ENCODE measurements around the gene STK35. TPM values are rescaled to one million over a fixed set of nuclear protein-coding genes. Genes with fewer than 3 reads are reported as not detected.

Gene STK35
- total RNA-seq, result 10.1 TPM

DNA sequence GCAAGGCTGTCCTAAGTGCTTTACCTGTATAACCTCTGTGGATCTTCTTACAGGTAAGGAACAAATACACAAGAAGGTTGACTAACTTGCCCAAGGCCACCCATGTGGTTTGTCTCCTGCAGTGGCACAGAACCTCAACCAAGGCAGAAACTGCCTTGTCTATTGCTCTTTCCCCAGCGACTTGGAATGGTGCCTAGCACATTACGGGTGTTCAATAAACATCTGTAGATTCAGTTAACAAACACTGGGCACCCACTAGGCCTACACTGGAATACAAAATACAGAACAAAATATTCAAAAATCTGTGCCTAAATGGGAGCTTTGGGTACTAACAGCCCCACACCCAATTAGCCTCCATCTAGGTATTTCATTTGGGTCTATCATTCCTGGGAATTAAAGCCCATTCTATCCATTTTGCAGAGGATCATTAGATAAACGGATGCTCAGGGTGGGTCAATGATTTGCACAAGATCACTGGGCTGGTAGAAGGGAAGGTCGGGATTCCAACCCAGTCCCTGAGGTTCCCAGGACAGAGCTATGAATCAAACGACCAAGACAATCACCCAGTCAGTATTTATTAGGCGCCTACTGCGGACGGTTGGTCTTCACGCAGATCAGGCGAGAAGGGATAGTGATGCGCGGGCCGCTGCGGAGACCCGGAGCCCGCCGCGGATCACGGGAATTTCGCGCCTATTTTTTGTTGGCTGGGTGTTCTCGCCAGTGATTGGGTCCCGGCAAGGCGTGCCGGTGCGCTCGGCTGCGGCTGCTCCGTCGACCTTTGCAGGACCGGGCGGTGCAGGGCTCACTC, at the start of gene STK35:
Gene STK35, plus strand, starts transcription at position 771 of the 808 bp plus-strand sequence. CDS start 55 bp downstream, outside the sequence.
- DNase-seq (ENCODE audit: low spot score) (peak; percentile 95), ATAC-seq (peak; percentile 81)

- DNase-seq (ENCODE audit: low spot score) (no peak), ATAC-seq (no peak)
These were observed 49.7 kb upstream of the STK35 start for GRCh38 chr20:2051946-2052345.

GRCh38 chr20:2052741-2053140, 48.9 kb upstream of the STK35 start:
- no peak for DNase-seq (ENCODE audit: low spot score)
- ATAC-seq, result no peak

GRCh38 chr20:2053615-2054014, 48.0 kb upstream of the STK35 start:
- ATAC-seq, result no peak
- DNase-seq (ENCODE audit: low spot score), result no peak

- DNase-seq (ENCODE audit: low spot score) (no peak), ATAC-seq (no peak)
These were observed 46.7 kb upstream of the STK35 start for GRCh38 chr20:2054911-2055310.

- ATAC-seq (no peak), DNase-seq (ENCODE audit: low spot score) (no peak)
These were observed 42.2 kb upstream of the STK35 start for GRCh38 chr20:2059411-2059810.

DNA sequence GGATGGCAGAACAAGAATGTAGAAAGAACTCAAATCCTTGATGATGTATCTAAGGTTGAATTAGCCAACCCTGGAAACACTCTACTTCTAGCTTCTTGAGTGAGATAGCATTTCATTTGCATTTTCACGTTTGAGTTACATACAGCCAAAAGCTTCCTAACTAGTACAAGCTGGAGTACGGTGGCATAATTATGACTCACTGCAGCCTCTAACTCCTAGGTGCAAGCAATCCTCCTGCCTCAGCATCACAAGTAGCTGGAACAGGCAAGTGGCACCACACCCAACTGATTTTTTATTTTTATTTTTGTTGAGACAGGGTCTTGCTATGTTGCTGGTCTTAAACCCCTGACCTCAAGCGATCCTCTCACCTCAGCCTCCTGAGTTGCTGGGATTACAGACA, 36.5 kb upstream of the STK35 start:
- ATAC-seq (no peak), DNase-seq (ENCODE audit: low spot score) (no peak)

GRCh38 chr20:2066461-2067122, 35.0 kb upstream of the STK35 start:
- DNase-seq (ENCODE audit: low spot score) (no peak), ATAC-seq (no peak)

GRCh38 chr20:2080532-2081224, 20.9 kb upstream of the STK35 start:
- DNase-seq (ENCODE audit: low spot score) (peak; percentile 57), ATAC-seq (peak; percentile 83)

- DNase-seq (ENCODE audit: low spot score), result peak; percentile 53
These were observed 16.9 kb upstream of the STK35 start for GRCh38 chr20:2084703-2085102.

GRCh38 chr20:2086177-2086979, 15.2 kb upstream of the STK35 start:
- DNase-seq (ENCODE audit: low spot score) (no peak), ATAC-seq (no peak)

More at GRCh38 chr20:2084703-2085102, 16.9 kb upstream of the STK35 start:
- ATAC-seq, result peak; percentile 56

DNA sequence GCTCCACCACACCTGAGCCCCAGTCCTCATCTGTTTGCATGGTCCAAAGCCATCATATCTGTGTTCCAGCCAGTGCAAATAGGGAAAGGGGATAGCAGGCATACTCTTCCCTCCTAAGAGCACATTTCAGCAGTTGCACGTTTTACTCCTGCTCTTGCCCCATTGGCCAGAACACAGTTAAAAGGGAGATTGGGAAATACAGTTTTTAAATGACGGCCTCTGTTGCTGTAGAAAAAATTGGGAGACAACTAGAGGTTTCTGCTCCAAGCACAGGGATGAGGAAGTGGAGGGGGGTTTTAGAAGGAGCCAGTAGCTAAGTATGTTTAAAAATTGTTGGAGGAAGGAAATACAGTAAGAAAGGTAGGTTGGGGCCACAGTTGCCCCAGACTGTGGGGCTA, 14.6 kb upstream of the STK35 start:
- DNase-seq (ENCODE audit: low spot score) (no peak), ATAC-seq (no peak)

- no peak for ATAC-seq
- DNase-seq (ENCODE audit: low spot score), result no peak
These were observed 12.7 kb upstream of the STK35 start for GRCh38 chr20:2088891-2089290.

GRCh38 chr20:2089447-2089846, 12.2 kb upstream of the STK35 start:
- no peak for DNase-seq (ENCODE audit: low spot score)
- no peak for ATAC-seq

GRCh38 chr20:2093159-2093781, 8.4 kb upstream of the STK35 start:
- peak; percentile 70 for ATAC-seq
- DNase-seq (ENCODE audit: low spot score), result no peak

GRCh38 chr20:2093883-2094282, 7.7 kb upstream of the STK35 start:
- ATAC-seq (no peak), DNase-seq (ENCODE audit: low spot score) (no peak)

DNA sequence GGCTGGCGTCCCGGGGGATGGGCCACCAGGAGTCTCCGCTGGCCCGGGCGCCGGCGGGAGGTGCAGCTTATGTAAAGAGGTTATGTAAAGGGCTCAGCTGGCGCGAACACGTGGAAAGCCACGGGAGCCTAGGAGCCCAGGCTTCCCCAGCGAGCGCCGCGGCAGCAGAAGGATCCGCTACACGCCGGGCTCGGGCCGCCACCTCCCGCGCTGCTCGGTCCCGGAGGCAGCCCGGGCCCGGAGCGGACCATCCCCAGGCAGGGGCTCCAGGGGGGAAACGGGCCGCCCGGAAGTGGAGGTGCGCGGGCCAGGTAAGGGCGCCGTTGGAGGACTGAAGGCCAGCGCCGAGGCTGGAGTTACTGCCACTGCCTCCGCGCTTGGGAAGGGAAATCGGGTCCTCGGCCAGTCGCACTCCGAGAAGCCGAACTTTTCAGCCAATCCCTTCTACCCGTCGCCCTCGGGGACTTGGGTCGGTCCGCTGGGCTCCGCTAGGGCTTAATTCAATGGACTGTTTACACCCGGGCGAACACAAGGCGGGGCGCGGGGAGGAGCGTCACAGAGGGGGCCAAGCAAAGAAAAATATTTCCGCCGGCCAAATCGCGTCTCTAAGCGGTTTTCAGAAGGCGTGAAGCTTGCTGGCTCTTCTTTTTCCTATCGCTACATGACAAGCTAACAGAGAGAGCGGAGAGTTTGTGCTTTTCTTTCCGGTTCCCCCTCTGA, 398 bp downstream of the STK35 start:
- ATAC-seq (peak; percentile 85), DNase-seq (ENCODE audit: low spot score) (peak; percentile 90)

DNA sequence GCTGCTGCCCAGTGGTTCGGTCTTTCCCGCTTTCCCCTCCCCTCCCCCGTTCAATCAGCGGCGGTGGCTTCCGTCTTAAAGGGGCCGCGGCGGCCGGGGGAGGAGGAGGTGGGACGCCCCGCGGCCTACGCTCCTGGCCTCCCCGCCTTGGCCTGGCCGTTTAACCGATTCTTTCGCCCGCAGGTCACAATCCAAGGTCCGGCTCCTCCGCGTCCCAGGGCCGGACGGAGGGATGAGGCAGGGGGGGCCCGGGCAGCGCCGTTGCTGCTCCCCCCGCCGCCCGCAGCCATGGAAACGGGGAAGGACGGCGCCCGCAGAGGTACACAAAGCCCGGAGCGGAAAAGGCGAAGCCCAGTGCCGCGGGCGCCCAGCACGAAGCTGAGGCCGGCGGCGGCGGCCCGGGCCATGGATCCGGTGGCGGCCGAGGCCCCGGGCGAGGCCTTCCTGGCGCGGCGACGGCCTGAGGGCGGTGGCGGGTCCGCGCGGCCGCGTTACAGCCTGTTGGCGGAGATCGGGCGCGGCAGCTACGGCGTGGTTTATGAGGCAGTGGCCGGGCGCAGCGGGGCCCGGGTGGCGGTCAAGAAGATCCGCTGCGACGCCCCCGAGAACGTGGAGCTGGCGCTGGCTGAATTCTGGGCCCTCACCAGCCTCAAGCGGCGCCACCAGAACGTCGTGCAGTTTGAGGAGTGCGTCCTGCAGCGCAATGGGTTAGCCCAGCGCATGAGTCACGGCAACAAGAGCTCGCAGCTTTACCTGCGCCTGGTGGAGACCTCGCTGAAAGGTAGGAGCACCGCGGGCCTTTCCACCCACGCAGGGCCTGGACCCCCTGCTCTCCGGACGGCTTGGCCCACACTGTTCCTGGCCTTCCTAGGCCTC, 1.2 kb downstream of the STK35 start:
- DNase-seq (ENCODE audit: low spot score) (peak; percentile 90), ATAC-seq (peak; percentile 82)
